Body of pancreas (tissue), 4 donors: ENCODE data around the gene GLG1. TPM values are rescaled to one million over a fixed set of nuclear protein-coding genes. Genes with fewer than 3 reads are reported as not detected.
"Not testable (repeated sequence)": the region's sequence is repeated elsewhere in the genome, so short reads cannot be mapped to it uniquely, and the experiment has no call there.

Experiments used
- ATAC-seq: fragments of 150-250 bp; one replicate; pipeline ENCODE4 v1.9.1; 2016
- DNase-seq, 4 donors: peaks; one replicate each; pipeline ENCODE4 v3.0.0-alpha.2; 2019
- H3K27ac ChIP-seq, 4 donors: fragments of 200-600 bp; sonication (generic); 1 replicate in 3 of 4; 2 replicates in 1 of 4; pipeline versions ENCODE4 v1.5.1 to v1.6.1; 2016 to 2019; ENCODE audit warnings: mild to moderate bottlenecking in 1 of 4, mixed read lengths in 1 of 4, moderate library complexity in 1 of 4
- H3K27me3 ChIP-seq, 2 donors: fragments of 200-600 bp; sonication (generic); one replicate each; pipeline ENCODE4 v1.6.0; 2016; ENCODE audit warnings: mild to moderate bottlenecking in 1 of 2
- H3K36me3 ChIP-seq, 2 donors: fragments of 200-600 bp; sonication (generic); replicated peaks in 1 of 2; 2 replicates each; pipeline ENCODE4 v1.5.1; 2016; ENCODE audit warnings: low read depth in 2 of 2; ENCODE audit not compliant: insufficient read depth in 1 of 2
- H3K4me1 ChIP-seq: fragments of 200-600 bp; sonication (generic); one replicate; pipeline ENCODE4 v1.6.0; 2016
- H3K4me3 ChIP-seq, 2 donors: fragments of 200-600 bp; sonication (generic); 1 replicate in 1 of 2; 2 replicates in 1 of 2; pipeline ENCODE4 v1.5.1; 2016 to 2019
- H3K9me3 ChIP-seq, 3 donors: fragments of 200-600 bp; sonication (generic); 1 replicate in 2 of 3; 2 replicates in 1 of 3; pipeline ENCODE4 v1.5.1; 2016
- WGBS, 2 donors: methylation state at CpG; one replicate each; pipeline ENCODE4 v1.1.5; 2017; 5-methylcytosine and 5-hydroxymethylcytosine counted together
- intact Hi-C: fragments of 100-400 bp; cut with DNase I; formaldehyde crosslinking; loops from one replicate; pipeline ENCODE4 v1.15.1; 2023
- total RNA-seq, 2 donors: library from RNA; depleted of rRNA; stranded (reverse); fragments of >200 nt; gene quantifications; one replicate each; pipeline ENCODE4 v1.1.0, GENCODE V29; 2016

The GLG1 gene
- total RNA-seq, 2 donors from 2014 or later, result 103 to 144 TPM

- H3K36me3 ChIP-seq, H3K27me3 ChIP-seq, intact Hi-C loops, DNase-seq, H3K27ac ChIP-seq, H3K4me3 ChIP-seq, ATAC-seq, H3K4me1 ChIP-seq, H3K9me3 ChIP-seq: not testable (repeated sequence)
- 47 to 52% methylated on average over 5 to 9 of the region's 14 CpGs for WGBS, 2 donors
Measured at GRCh38 chr16:74419811-74420210, 187.1 kb downstream of the GLG1 start.

GRCh38 chr16:74417897-74418296 is 189.0 kb downstream of the GLG1 start:
- H3K9me3 ChIP-seq, H3K27ac ChIP-seq, H3K4me1 ChIP-seq, DNase-seq, intact Hi-C loops, H3K4me3 ChIP-seq, ATAC-seq, H3K36me3 ChIP-seq, H3K27me3 ChIP-seq: not testable (repeated sequence)
- 85% methylated on average over 12 of the region's 15 CpGs; no CpG with 5 or more reads in 1 of the 2 donors for WGBS, 2 donors

GRCh38 chr16:74413920-74414319 is 193.0 kb downstream of the GLG1 start:
- H3K9me3 ChIP-seq, intact Hi-C loops, H3K4me1 ChIP-seq, H3K36me3 ChIP-seq, H3K27ac ChIP-seq, ATAC-seq, H3K4me3 ChIP-seq, H3K27me3 ChIP-seq, DNase-seq: not testable (repeated sequence)
- WGBS, 2 donors, result 78 to 81% methylated on average over 7 of the region's 7 CpGs

DNA sequence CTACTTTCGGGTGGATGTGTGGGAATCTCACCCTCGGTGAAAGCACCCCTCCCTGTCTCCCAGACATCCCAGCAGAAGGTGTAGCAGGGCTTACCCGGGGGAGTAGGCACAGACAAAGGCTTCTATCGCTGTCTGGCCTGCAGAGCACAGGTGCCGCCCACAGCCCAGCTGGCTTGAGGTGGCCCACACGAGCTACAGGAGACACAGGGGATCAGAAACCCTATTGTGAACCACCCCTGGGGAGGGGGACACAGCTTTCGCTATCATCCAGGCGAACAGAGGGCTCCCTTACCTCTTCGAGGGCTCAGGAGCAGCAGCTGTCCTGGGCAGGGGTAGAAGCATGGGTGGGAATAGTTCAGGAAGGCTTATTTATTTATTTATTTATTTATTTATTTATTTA is 193.4 kb downstream of the GLG1 start:
- intact Hi-C loops, result not testable (repeated sequence)
- WGBS, 2 donors, result 84 to 88% methylated on average over 8 to 9 of the region's 9 CpGs

GRCh38 chr16:74412775-74413390 is 194.0 kb downstream of the GLG1 start:
- H3K4me1 ChIP-seq, DNase-seq, H3K27ac ChIP-seq, H3K27me3 ChIP-seq, H3K9me3 ChIP-seq, H3K4me3 ChIP-seq, ATAC-seq, intact Hi-C loops, H3K36me3 ChIP-seq: not testable (repeated sequence)
- 67 to 79% methylated on average over 6 to 7 of the region's 10 CpGs for WGBS, 2 donors

More for the DNA sequence above, 193.4 kb downstream of the GLG1 start:
- not testable (repeated sequence) for H3K27ac ChIP-seq, H3K4me1 ChIP-seq, DNase-seq, H3K36me3 ChIP-seq, H3K4me3 ChIP-seq, H3K9me3 ChIP-seq, ATAC-seq, H3K27me3 ChIP-seq

- H3K4me1 ChIP-seq, H3K27ac ChIP-seq, intact Hi-C loops, H3K4me3 ChIP-seq, H3K36me3 ChIP-seq, DNase-seq, ATAC-seq, H3K9me3 ChIP-seq, H3K27me3 ChIP-seq: not testable (repeated sequence)
- 70 to 100% methylated on average over 2 to 4 of the region's 13 CpGs for WGBS, 2 donors
Measured at GRCh38 chr16:74412138-74412774, 194.7 kb downstream of the GLG1 start.

DNA sequence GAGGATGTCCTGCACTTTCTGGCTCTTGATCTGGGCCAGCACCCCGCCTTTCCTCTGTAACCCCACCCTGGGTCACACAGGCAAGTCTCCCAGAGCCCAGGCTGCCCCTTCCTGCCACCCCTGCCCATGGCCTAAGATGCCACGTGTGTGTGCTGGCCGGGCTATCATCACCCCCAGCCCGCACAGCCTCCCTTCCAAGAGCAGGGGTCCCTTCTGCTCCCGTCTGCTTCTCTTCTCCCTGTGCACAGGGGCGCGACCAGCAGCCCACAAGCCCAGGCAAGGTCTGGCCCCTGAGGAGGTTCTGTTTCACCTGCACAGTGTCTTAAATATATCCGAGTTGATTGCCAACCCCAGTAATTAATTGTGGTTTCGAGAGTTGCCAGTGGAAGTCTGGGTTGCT is 195.9 kb downstream of the GLG1 start:
- WGBS, 2 donors, result 61 to 93% methylated on average over 3 to 4 of the region's 9 CpGs
- H3K27ac ChIP-seq, DNase-seq, ATAC-seq, H3K4me3 ChIP-seq, H3K4me1 ChIP-seq, H3K27me3 ChIP-seq, H3K9me3 ChIP-seq, H3K36me3 ChIP-seq, intact Hi-C loops: not testable (repeated sequence)

DNA sequence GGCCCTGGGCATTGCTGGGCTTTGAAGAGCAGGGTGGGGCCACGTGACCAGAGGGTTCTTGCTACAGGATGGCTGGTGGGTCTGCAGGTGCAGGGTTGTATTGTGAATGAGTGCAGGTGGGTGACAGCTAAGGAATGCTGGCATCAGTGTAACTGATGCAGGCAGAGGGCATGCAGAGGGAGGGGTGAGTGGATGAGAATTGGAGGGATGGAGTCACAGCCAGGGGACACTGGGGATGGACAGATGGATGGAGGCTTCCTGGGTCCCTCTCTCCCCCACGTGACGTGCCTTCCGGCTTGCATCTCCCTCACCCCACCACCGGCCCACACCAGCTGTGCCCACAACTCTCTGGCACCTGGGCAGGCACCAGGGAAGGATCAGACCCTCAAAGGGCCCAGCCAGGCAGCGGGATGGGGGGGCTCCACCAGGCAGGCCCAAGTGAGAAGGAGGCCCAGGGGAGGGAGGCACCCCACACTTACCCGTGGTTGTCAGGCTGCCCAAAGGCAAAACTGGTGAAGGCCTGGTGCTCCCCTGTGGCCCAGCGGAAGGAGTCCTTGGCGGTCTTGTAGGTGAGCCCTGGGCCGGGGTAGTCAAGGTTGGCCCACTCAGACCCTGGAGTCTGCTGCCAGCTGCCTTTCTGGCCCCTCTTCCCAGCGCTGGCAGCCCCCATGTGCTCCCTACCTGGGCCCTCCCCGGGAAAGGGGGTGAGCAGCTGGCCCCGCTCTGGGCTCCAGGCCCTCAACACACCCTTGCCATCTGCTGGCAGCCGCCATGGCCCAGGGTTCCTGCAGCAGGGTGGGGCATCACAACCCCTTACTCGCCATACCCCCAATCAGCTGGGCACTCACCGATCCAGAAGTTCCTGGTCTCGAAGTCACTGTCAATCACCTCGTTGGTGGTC is 196.6 kb downstream of the GLG1 start:
- H3K4me3 ChIP-seq, DNase-seq, H3K9me3 ChIP-seq, H3K4me1 ChIP-seq, H3K36me3 ChIP-seq, intact Hi-C loops, H3K27ac ChIP-seq, H3K27me3 ChIP-seq, ATAC-seq: not testable (repeated sequence)
- WGBS, 2 donors, result 77 to 78% methylated on average over 4 to 8 of the region's 18 CpGs

DNA sequence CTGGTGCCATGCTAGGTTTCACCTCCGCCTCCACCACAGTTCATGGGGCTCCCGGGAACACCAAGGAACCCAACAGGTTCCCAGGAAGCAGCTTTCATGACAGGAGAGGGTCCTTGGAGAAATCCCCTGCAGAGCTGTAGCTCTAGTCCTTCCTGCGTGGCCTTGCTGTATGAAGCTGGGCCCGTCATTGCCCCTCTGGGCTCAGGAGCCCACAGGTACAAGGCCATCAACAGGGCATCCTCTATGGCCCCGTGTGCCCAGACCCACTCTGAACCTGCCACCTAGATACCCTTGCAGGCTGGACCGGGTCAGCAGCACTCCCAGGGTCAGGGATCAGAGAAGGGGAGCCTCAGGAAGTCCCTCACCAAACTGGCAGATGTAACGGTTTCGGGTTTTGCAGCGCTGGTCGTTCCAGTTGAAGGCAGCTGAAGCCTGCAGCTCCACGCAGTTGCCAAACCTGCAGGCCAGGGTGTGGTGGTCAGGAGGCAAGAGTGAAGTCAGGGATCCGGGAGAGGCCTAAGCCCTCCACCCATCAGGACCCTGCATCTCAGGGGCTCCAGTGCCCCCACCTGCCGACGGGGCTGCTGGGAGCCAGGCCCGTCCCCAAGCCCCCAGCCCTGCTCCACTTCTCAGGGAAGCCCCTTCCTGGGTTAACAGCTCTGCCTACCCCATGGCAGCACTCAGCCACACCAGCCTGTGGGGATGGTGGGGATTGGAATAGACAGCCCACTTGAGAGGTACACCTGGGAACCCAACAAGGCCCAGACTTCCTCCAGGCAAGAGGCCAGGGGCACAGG is 197.5 kb downstream of the GLG1 start:
- DNase-seq, ATAC-seq, H3K9me3 ChIP-seq, H3K4me3 ChIP-seq, intact Hi-C loops, H3K36me3 ChIP-seq, H3K27ac ChIP-seq, H3K27me3 ChIP-seq, H3K4me1 ChIP-seq: not testable (repeated sequence)
- 89 to 97% methylated on average over 6 to 7 of the region's 15 CpGs for WGBS, 2 donors
